K562 (cell line): Measurements from ENCODE around the gene JAK3. TPM values are rescaled to one million over a fixed set of nuclear protein-coding genes. Genes with fewer than 3 reads are reported as not detected.

Experiments
- ARHGAP35 ChIP-seq: fragments of 450-650 bp; IDR thresholded peaks from 2 replicates; pipeline ENCODE4 v1.6.1; 2018; ENCODE audit not compliant: partially characterized antibody
- BMI1 ChIP-seq: fragments of 150-350 bp; IDR thresholded peaks from 2 replicates; pipeline ENCODE4 v1.6.1; 2014; ENCODE audit warnings: low read length
- DDX20 ChIP-seq: fragments of 450-650 bp; IDR thresholded peaks from 2 replicates; pipeline ENCODE4 v1.6.1; 2016; ENCODE audit warnings: missing genetic modification characterization, low read depth, mild to moderate bottlenecking, missing compliant biosample characterization, moderate library complexity
- DNMT1 ChIP-seq: fragments of 450-650 bp; IDR thresholded peaks from 2 replicates; pipeline ENCODE4 v1.6.1; 2016; ENCODE audit warnings: antibody characterized with exemption, mild to moderate bottlenecking
- ETS2 ChIP-seq: IDR thresholded peaks from 2 replicates; pipeline ENCODE4 v1.6.1; 2016; ENCODE audit warnings: borderline replicate concordance, missing genetic modification characterization, mild to moderate bottlenecking, moderate library complexity, missing compliant biosample characterization; ENCODE audit not compliant: poor library complexity, severe bottlenecking
- FOXM1 ChIP-seq, 2 experiments: fragments of 450-650 bp in 1 of 2; sonication (generic) in 1 of 2; formaldehyde crosslinking in 1 of 2; IDR thresholded peaks; 2 replicates each; pipeline versions ENCODE4 v1.6.1 to v1.9.0; 2017 to 2022; ENCODE audit warnings: low read depth in 2 of 2, mild to moderate bottlenecking in 2 of 2, missing genetic modification reagents in 1 of 2, moderate library complexity in 1 of 2
- ILF3 ChIP-seq: fragments of 450-650 bp; IDR thresholded peaks from 2 replicates; pipeline ENCODE4 v1.6.1; 2018; ENCODE audit warnings: antibody characterized with exemption, mild to moderate bottlenecking, moderate library complexity, borderline replicate concordance
- KDM1A ChIP-seq, 2 experiments: fragments of 450-650 bp; IDR thresholded peaks; 2 replicates each; pipeline ENCODE4 v1.6.1; 2016; ENCODE audit warnings: mild to moderate bottlenecking in 2 of 2
- NFRKB ChIP-seq: fragments of 450-650 bp; IDR thresholded peaks from 2 replicates; pipeline ENCODE4 v1.6.1; 2016; ENCODE audit warnings: low read depth
- PYGO2 ChIP-seq: fragments of 450-650 bp; IDR thresholded peaks from 2 replicates; pipeline ENCODE4 v1.6.1; 2016; ENCODE audit warnings: mild to moderate bottlenecking, missing genetic modification characterization, moderate library complexity, missing compliant biosample characterization
- SPI1 ChIP-seq: IDR thresholded peaks from 2 replicates; pipeline ENCODE4 v1.6.1; 2011; ENCODE audit warnings: low read depth, low read length, control low read depth, borderline replicate concordance
- ZKSCAN3 ChIP-seq: fragments of 250-450 bp; sonication (Bioruptor Pico); IDR thresholded peaks from 2 replicates; pipeline ENCODE4 v1.4.0; 2020
- ZNF584 ChIP-seq: fragments of 200-800 bp; sonication (Bioruptor generic); IDR thresholded peaks from 2 replicates; pipeline ENCODE4 v1.6.1; 2016; ENCODE audit warnings: low read depth, mild to moderate bottlenecking, missing genetic modification characterization, missing compliant biosample characterization
- ZNF75A ChIP-seq: fragments of 450-650 bp; formaldehyde crosslinking; IDR thresholded peaks from 2 replicates; pipeline ENCODE4 v1.4.0; 2020; ENCODE audit warnings: mild to moderate bottlenecking
- ZNF766 ChIP-seq: fragments of 200-800 bp; sonication (Bioruptor generic); conservative IDR thresholded peaks from 2 replicates; pipeline ENCODE4 v1.6.1; 2016; ENCODE audit warnings: missing genetic modification characterization, missing compliant biosample characterization
- polyA plus RNA-seq, 8 experiments: library from polyadenylated mRNA; depleted of rRNA in 4 of 8; stranded (reverse) in 5 of 8; unstranded in 3 of 8; fragments of >200 nt; fragmentation: Nextera tagmentation in 2 of 8; fragmentation: Illumina TruSeq in 1 of 8; extraction: Ambion mirVana in 2 of 8; extraction: Trizol in 1 of 8; gene quantifications; 2 replicates each; pipeline versions ENCODE4 v1.2.1 to v1.2.3, GENCODE V29; 2011 to 2014; ENCODE audit warnings: inconsistent platforms in 1 of 8, missing spikeins in 1 of 8
- total RNA-seq, 7 experiments: library from RNA; depleted of rRNA in 6 of 7; stranded (reverse); fragments of >200 nt in 6 of 7; fragmentation: Illumina TruSeq in 2 of 7; extraction: Trizol in 2 of 7; gene quantifications; 2 replicates each; pipeline versions ENCODE4 v1.2.1 to v1.2.3, GENCODE V29; 2011 to 2021; ENCODE audit warnings: low replicate concordance in 1 of 7
- TF ChIP-seq, protein P1 (sequence below), 2 experiments: fragments of 450-650 bp in 1 of 2; sonication (generic) in 1 of 2; formaldehyde crosslinking in 1 of 2; IDR thresholded peaks; 2 replicates each; pipeline versions ENCODE4 v1.7.1 to v1.9.0; 2016 to 2022; ENCODE audit warnings: inconsistent platforms in 1 of 2, mild to moderate bottlenecking in 1 of 2, missing genetic modification reagents in 1 of 2
- TF ChIP-seq, protein P2 (sequence below): fragments of 250-450 bp; sonication (Bioruptor Pico); IDR thresholded peaks from 2 replicates; pipeline ENCODE4 v1.5.0; 2021

The JAK3 gene
- total and polyA plus RNA-seq, 9 of the 15 experiments (the other 6 are each of a cell fraction or from before 2014, with no cell fraction given) = 0.01 to 0.18 (median 0.07) TPM; not detected in 1

- TF ChIP-seq BMI1 (no peak), SPI1 (no peak), NFRKB (no peak), ZNF75A (CRISPR knock-in tag) (no peak), DDX20 (tag) (no peak), ZNF766 (CRISPR knock-in tag) (no peak), FOXM1 (IDR thresholded peaks at IDR 0.05; ENCODE audit: low read depth) (no peak), FOXM1 (CRISPR knock-in tag; IDR thresholded peaks at IDR 0.05; ENCODE audit: low read depth) (peak; percentile 59; the same call in 1 of the 2 replicates), PYGO2 (tag) (no peak), KDM1A (IDR thresholded peaks at IDR 0.05) (peak in 1 of 2 experiments; percentile 9; a peak in 1 of 4 replicates), ILF3 (peak; percentile 38; the same call in 1 of the 2 replicates), ZKSCAN3 (CRISPR knock-in tag) (no peak), ETS2 (tag) (no peak), ARHGAP35 (no peak), ZNF584 (CRISPR knock-in tag) (no peak), DNMT1 (no peak)
- TF ChIP-seq, protein P1, sequence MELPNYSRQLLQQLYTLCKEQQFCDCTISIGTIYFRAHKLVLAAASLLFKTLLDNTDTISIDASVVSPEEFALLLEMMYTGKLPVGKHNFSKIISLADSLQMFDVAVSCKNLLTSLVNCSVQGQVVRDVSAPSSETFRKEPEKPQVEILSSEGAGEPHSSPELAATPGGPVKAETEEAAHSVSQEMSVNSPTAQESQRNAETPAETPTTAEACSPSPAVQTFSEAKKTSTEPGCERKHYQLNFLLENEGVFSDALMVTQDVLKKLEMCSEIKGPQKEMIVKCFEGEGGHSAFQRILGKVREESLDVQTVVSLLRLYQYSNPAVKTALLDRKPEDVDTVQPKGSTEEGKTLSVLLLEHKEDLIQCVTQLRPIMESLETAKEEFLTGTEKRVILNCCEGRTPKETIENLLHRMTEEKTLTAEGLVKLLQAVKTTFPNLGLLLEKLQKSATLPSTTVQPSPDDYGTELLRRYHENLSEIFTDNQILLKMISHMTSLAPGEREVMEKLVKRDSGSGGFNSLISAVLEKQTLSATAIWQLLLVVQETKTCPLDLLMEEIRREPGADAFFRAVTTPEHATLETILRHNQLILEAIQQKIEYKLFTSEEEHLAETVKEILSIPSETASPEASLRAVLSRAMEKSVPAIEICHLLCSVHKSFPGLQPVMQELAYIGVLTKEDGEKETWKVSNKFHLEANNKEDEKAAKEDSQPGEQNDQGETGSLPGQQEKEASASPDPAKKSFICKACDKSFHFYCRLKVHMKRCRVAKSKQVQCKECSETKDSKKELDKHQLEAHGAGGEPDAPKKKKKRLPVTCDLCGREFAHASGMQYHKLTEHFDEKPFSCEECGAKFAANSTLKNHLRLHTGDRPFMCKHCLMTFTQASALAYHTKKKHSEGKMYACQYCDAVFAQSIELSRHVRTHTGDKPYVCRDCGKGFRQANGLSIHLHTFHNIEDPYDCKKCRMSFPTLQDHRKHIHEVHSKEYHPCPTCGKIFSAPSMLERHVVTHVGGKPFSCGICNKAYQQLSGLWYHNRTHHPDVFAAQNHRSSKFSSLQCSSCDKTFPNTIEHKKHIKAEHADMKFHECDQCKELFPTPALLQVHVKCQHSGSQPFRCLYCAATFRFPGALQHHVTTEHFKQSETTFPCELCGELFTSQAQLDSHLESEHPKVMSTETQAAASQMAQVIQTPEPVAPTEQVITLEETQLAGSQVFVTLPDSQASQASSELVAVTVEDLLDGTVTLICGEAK (IDR thresholded peaks at IDR 0.05) = no peak
- TF ChIP-seq, protein P1 (CRISPR knock-in tag; IDR thresholded peaks at IDR 0.05) = no peak
- TF ChIP-seq, protein P2, sequence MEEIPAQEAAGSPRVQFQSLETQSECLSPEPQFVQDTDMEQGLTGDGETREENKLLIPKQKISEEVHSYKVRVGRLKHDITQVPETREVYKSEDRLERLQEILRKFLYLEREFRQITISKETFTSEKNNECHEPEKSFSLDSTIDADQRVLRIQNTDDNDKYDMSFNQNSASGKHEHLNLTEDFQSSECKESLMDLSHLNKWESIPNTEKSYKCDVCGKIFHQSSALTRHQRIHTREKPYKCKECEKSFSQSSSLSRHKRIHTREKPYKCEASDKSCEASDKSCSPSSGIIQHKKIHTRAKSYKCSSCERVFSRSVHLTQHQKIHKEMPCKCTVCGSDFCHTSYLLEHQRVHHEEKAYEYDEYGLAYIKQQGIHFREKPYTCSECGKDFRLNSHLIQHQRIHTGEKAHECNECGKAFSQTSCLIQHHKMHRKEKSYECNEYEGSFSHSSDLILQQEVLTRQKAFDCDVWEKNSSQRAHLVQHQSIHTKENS (CRISPR knock-in tag) = no peak
Observed at GRCh38 chr19:17865364-17866311, 17.9 kb upstream of the JAK3 start (continued).
